HG03175 (cell line): ENCODE results near the gene ADGRB3.
"Not testable (repeated sequence)": the region's sequence is repeated elsewhere in the genome, so short reads cannot be mapped to it uniquely, and the experiment has no call there.

Experiments
- ATAC-seq: cut with Tn5 transposase; IDR thresholded peaks from one replicate; pipeline ENCODE4 v1.9.1; 2021; ENCODE audit warnings: mild to moderate bottlenecking, moderate library complexity; ENCODE audit not compliant: unreplicated experiment

Gene ADGRB3

DNA sequence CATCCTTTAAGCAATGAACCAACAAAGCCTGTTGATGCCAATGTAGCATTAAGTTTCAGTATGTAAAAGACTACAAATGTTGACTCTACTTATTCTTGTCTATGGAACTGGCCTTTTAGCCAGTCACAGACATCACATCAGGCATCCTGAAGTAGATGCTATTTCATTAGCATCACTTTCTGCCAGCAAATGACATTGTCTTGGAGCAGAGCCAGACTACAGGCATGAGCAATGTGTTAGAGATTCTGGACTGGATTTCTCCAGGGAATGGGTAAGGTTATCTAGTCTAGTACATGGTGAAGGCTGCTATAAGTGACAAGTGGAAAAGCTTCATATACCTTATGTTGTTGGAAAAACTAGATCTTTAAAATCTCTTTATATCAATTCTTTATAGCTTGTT is 142.9 kb downstream of the ADGRB3 start:
- ATAC-seq: no peak

DNA sequence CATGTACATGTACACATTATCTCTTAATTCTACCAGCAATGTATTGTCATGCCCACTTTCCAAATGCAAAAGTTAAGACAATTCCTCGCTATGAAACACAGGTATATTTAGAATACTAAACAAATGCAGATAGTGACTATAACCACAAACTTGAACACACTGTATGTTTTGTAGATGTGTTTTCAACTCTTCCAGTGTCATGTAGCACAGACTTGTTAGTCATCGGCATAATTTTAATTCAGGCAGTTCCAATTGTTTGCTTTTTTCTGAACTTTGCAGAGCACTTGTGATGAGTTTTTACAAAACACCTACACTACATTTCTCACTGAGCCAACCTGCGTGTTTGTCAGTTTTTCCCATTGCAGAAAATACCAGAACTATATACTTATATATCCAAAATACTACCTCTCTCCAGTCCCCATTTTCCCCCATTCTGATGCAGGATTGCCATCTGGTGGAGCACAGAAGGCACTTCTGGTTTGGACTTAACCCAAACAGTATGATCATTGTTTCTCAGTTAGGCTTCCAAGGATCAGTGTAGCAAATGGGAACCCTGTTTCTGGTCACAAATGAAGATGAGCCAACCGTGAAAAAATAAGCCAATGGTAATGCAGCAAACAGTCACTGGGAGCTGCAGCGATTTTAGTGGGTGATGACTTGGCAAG is 143.4 kb downstream of the ADGRB3 start:
- ATAC-seq: no peak

DNA sequence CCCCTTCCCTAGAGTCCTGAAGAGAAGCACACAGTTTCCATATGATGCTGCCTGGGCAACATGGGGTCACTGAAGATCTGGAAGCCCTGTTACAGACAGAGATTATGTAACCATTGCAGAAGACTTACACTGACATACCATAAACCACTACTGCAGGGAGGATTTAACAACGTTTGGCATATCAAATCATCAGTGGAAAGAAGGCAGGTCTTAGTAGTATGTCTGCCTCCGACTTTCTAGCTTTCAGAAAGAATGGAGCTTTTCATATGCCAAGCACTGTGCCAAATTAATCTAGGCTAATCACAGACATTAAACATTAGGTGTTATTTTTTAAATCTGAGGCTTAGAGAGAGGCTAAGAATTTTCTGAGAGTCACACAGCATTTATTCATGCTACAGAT is 144.3 kb downstream of the ADGRB3 start:
- no peak for ATAC-seq

DNA sequence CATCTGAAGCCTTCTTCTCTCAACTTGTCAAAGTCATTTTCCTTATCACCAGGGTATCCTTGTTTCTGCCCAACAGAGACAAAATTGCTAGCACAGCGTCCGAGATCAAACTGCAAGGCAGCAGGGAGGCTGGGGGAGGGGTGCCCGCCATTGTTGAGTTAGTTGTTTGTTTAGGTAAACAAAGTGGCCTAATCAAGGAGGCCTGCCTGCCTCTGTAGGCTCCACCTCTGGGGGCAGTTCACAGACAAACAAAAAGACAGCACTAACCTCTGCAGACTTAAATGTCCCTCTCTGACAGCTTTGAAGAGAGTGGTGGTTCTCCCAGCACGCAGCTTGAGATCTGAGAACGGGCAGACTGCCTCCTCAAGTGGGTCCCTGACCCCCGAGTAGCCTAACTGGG is 155.0 kb downstream of the ADGRB3 start:
- ATAC-seq: not testable (repeated sequence)

DNA sequence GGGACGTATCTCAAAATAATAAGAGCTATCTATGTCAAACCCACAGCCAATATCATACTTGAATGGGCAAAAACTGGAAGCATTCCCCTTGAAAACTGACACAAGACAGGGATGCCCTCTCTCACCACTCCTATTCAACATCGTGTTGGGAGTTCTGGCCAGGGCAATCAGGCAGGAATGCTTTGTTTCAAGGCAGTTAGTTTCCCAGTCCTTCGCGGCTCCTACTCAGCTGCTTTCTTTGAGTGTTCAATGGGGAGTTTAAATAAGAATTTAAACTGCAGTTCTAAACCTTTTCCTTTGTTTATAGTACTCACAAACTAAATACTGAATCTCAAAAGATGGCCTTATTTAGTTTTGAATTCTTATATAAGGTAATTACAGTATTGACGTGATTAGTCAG is 179.9 kb downstream of the ADGRB3 start:
- ATAC-seq: not testable (repeated sequence)

DNA sequence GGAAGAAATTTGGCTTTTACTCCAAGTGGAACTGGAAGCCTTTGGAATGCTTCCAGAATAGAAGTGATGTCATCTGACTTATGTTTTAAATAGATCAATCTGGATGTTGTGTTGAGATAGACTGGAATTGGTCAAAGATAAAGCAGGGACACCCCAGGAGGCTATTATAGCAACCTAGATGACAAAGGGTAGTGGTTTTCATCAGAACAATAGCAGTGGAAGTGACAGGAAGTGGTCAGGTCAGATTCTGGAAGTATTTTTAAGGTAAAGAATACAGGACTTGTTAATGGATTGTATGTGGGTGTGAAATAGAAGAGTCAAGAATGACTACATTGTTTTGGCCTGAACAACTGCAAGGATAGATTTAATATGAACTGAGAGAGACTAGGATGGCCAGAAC is 191.4 kb downstream of the ADGRB3 start:
- ATAC-seq: no peak

DNA sequence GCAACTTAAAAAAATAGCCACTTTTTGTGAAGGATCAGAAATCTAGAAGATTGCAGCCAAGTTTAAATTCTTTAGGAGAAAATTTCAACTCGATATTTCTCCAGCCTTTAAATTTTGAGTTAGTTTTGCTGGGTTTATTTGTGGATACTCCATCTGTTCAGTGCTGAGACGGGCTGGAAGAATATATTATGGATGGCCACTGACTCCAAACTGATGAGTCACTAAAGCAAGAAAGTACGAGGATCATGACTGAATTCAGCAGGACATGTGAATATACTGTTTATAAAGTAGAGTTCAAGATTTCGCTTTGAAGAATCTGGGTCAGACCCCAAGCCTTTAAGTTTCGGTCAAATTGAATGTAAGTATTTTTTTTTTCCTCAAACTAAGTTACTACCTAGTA is 199.5 kb downstream of the ADGRB3 start:
- ATAC-seq: no peak

DNA sequence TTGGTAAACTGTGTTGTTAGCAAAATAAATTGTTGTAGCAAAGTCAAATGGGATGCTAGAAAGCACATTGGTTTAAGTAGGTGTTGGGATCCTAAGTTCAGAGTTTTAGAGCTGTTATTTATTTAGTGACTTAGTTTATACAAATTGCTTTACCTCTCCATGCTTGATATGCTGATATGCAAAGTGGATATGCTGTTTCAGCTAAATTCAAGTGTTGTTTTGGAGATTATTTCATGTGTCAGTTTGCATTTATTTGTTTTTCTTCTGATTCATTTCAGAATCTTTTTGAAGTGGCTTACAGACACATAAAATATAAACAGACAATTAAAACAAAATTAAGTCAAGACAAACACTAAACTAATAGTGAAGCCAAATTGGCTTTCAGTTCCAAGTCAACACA is 203.5 kb downstream of the ADGRB3 start:
- ATAC-seq: no peak

DNA sequence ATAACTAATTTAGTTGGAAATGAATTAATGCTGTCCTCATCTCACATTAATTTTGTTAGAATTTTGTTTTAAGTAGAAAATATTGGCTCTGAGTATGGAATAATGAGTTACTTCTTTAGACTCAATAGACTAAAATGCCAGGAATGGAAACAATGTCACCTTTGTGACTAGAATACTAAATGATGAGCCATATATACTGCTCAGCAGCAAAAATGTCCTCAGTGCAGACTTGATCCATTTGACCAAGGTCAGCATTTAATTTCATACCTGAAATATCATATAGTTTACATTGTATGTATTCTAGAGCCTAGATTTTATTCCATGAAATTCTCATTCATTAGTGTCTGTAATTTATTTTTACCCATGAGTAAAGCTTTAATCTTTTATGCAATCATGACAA is 217.7 kb downstream of the ADGRB3 start:
- no peak for ATAC-seq

DNA sequence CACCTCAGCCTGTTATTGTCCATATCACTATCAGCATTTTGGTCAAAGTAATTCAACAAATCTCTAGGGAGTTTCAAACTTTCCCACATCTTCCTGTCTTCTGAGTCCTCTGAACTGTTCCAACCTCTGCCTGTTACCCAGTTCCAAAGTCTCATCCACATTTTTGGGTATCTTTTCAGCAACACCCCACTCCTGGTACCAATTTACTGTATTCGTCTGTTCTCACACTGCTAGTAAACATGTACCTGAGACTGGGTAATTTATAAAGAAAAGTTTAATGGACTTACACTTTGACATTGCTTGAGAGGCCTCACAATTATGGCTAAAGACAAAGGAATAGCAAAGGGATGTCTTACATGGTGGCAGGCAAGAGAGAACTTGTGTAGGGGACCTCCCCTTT is 224.2 kb downstream of the ADGRB3 start:
- ATAC-seq: no peak

DNA sequence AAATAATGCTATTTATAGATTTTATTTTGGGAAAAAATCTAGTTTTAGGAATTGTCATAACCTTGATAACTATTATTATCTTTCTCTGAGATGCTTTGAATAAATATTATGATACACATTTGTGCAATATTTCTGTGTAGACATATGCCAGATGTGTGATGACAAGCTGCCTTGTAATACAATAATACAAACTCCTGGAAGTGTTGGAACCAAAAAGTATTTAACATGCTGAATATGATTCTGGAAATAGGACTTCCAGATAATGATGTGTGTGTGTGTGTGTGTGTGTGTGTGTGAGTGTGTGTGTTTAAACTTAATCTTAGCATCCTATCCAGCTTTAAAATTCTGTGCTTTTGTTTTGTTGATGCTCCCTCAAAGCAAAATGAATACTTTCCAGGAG is 233.6 kb downstream of the ADGRB3 start:
- ATAC-seq: no peak

DNA sequence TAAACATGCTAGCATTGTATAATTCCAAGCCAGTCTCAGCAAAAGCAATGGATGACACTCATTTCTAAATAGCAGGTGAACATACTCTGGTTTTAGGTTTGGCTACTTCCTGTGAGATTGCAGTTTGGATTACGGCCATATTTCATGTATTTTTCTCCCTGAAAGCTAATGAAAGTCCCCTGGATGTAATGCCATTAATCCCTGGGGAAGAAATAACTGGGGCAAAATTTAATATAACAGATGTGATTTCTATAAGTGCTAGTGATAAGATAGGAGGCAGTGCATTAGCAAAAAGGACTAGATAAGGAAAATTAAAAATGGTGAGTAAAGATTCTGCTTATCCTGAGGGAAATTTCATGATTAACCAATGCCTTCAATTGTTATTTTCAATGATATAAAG is 238.2 kb downstream of the ADGRB3 start:
- no peak for ATAC-seq

DNA sequence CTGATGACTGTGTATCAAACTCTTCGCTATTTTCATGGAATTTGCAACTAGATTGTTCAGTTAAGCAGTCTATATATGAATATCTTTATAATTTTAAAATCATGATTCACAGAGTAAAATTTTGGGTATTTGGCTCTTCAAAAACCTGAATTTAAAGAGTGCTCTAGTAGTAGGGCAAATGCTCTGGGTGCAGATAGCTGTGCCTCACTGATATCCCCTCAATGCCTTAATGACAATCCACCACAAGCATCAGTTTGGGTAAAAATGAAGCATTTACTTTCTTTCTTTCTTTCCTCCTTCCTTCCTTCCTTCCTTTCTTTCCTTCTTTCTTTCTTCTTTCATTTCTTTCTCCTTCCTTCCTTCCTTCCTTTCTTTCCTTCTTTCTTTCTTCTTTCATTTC is 239.7 kb downstream of the ADGRB3 start:
- no peak for ATAC-seq

DNA sequence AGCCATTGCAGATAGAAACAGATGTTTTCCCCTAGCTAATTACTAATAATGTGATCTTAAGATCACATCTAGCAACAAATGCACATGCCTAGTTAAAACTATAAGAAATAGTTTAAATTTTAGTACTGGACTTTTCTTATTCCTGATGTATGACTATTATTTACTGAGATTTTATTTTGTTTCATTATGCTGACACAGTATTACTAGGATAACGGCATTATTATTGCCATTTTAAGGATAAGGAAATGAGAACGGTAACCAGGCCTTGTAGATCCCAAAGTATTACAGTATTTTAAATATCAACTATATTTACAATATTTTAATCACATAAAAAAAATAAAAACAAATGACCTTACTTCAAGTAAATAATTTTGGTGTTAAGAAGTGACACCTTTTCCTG is 240.3 kb downstream of the ADGRB3 start:
- no peak for ATAC-seq

DNA sequence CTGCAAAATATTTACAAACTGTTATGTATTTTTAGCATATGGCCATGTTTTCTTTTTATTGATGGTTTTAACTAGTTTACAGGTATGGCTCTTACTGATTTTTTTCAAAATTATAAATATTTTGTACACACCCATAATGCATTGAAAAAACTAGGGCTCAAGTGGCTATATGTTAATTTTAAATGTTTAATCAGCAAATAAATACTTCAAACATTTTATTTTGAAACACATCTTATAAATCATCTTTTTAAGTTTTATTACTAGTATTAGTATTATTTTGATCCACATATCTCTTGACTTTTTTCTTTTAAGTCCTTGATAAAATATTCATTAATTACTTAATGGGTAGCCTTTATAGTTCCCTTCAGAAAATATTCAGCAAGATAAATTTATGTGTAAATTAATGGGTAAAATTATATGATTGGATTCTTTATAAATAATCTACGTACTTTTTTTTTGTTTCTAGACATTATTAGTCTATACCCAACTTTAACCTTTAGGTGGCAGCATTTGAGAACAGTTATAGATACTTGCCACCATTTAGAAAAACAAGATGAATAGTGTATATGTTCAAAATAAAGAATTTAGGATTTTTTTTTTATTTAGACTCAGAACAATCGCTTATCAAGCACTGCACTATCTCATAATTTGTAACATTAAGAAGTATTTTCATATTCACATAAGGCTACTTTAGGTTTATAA is 241.9 kb downstream of the ADGRB3 start:
- ATAC-seq: peak; percentile 60

DNA sequence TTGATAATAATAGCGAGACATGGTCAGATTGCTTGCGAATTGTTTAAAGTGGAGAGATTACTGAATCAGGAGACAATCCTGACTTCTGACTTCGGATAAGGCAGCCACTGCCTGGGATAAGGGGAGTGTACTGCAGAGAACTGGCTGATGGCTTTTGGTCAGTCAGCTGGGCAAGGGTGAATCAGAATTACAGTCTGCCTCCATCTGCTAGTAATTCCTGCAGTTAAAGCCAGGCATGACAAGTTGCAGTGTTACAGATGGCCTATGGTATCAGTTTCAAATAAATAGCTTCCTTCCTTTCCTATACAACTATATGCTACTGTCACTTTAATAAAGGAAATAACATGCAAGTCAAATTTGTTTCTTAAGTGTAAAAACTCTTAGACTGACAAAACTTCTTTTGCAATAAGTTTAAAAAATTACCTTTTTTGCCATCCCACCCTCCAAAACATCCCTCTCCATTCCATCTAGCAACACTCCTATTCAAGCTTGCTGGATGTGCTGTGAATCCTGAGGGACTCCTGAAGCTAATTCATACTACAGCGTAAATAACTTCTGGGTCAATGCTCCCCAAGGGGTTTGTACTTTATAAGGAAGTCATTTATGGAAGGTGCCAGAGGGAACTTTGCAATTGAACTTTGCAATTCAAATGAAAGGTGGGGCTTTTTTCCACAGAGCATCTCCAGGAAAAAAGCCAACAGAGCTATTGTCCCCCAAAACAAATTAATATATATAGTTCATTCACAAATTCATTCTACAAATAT is 245.2 kb downstream of the ADGRB3 start:
- no peak for ATAC-seq

DNA sequence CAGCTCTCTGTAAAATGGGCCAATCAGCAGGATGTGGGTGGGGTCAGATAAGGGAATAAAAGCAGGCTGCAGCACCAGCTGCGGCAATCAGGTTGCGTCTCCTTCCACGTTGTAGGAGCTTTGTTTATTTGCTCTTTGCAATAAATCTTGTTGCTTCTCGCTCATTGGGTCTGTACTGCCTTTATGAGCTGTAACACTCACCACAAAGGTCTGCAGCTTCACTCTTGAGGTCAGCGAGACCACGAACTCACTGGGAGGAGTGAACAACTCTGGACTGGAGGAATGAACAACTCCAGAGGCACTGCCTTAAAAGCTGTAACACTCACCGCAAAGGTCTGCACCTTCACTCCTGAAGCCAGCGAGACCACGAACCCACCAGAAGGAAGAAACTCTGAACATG is 248.2 kb downstream of the ADGRB3 start:
- not testable (repeated sequence) for ATAC-seq

DNA sequence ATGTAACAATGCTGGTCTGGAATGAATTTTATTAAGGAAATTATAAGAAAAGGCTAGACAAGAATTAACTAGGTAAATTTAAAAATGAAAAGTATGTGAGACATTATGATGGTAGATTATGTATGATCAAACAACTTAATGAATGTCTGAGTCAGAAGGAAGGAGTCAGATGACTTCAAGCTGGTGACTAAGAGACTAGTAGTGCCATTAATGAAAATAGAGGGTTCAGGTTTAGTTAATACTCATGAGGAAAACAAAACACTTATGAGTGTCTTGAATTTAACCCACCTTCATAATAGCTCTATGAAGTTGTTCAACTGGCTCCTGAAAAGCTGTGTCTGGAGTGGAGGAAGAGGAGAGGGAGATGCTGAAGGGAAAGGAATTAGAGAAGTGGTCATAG is 256.3 kb downstream of the ADGRB3 start:
- no peak for ATAC-seq

DNA sequence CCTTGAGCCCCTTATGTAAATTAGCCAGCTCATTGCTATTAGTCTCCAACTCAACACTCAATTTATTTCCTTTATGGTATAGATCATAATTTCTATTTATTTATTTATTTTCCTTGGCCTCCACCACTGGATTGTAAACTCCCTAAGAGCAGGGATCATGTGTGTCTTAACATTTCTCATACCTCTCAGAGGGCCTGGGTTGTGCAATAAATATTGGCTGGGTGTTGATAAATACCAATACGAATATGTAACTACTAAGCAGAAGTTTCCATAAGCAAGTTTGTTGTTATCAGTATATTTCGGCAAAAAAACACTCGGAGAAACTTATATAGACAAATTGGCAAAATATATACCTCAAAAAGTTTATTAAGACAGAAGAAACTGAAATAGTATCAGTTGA is 257.4 kb downstream of the ADGRB3 start:
- no peak for ATAC-seq

DNA sequence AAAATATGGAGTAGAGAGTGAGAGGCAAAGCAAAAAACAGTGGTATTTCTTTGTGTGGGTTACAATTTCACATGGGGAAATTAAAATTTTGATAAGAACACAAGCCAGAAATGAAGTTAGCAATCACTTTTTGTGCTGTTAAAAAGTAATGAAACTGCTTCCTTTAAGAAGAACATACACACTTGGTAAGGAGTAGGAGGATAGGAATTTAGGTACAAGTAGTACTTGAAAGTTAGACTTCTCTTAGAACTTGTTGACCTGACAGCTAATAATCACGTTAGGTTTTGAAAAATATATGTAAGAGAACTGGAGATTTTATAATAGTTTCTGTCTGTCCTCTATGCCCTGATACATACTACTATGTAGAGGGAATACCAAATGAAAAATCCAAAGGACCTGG is 260.8 kb downstream of the ADGRB3 start:
- no peak for ATAC-seq

DNA sequence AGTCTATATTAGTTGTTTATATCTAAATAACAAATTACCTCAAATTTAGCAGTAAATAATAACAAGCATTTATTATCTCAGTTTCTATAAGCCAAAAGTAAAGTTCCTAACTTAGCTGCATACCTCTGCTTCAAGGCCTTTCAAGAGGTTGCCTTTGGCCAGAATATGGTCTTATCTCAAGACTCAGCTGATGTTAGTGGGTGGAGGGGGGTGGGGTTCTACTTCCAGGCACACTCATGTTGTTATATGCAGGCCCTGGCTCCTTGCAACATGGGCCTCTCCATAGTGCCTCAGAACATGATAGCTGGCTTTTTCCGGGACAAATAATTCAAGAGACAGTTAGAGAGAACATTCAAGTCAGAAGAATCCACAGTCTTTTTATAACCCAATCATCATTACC is 266.0 kb downstream of the ADGRB3 start:
- no peak for ATAC-seq

DNA sequence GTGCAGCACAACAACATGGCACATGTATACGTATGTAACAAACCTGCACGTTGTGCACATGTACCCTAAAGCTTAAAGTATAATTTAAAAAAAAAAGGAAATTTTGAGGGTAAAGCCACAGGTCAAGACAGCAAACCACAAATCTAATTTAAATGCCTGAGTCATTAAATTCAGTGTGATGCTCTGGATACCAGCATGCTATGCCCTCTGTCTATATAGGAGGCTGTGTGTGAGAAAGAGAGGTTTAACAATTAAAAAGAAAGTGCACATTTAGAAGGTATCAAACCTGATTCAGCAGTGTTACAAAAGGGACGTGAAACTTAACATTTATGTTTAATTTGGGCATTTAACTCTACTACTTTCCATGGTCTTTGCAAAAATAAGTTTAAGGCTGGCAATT is 276.3 kb downstream of the ADGRB3 start:
- ATAC-seq: no peak
